DOHH2 (cell line): ENCODE data around the gene LAMC1.

Experiments
- EZH2phosphoT487 ChIP-seq: fragments of 200-600 bp; sonication (generic); IDR thresholded peaks from 2 replicates; pipeline ENCODE4 v1.6.1; 2017; ENCODE audit warnings: borderline replicate concordance, mild to moderate bottlenecking, antibody characterized with exemption, low read length, moderate library complexity, mixed read lengths
- TF ChIP-seq, protein P1 (sequence below): fragments of 200-600 bp; sonication (generic); IDR thresholded peaks from one replicate; pipeline ENCODE4 v1.5.1; 2014; ENCODE audit warnings: antibody characterized with exemption, mild to moderate bottlenecking, low read depth, low read length; ENCODE audit not compliant: poor library complexity, severe bottlenecking

- TF ChIP-seq, protein P1, sequence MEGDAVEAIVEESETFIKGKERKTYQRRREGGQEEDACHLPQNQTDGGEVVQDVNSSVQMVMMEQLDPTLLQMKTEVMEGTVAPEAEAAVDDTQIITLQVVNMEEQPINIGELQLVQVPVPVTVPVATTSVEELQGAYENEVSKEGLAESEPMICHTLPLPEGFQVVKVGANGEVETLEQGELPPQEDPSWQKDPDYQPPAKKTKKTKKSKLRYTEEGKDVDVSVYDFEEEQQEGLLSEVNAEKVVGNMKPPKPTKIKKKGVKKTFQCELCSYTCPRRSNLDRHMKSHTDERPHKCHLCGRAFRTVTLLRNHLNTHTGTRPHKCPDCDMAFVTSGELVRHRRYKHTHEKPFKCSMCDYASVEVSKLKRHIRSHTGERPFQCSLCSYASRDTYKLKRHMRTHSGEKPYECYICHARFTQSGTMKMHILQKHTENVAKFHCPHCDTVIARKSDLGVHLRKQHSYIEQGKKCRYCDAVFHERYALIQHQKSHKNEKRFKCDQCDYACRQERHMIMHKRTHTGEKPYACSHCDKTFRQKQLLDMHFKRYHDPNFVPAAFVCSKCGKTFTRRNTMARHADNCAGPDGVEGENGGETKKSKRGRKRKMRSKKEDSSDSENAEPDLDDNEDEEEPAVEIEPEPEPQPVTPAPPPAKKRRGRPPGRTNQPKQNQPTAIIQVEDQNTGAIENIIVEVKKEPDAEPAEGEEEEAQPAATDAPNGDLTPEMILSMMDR: no peak
- no peak for TF ChIP-seq EZH2phosphoT487
These were observed 58.3 kb downstream of the LAMC1 start for GRCh38 chr1:183081402-183082120.
